Ovary (tissue), 3 donors: ENCODE data around the gene SUGCT.

Experiments
- CTCF ChIP-seq, 3 donors: fragments of 450-650 bp in 2 of 3; fragments of 200-600 bp in 1 of 3; IDR thresholded peaks; one replicate each; pipeline versions ENCODE4 v1.5.1 to v1.8.0; 2016 to 2022; ENCODE audit warnings: antibody characterized with exemption in 3 of 3, mild to moderate bottlenecking in 1 of 3
- EP300 ChIP-seq: sonication (generic); formaldehyde crosslinking; IDR thresholded peaks from one replicate; pipeline ENCODE4 v1.6.1; 2017; ENCODE audit warnings: antibody characterized with exemption
- POLR2A ChIP-seq: fragments of 450-650 bp; IDR thresholded peaks from one replicate; pipeline ENCODE4 v1.6.1; 2017; ENCODE audit warnings: antibody characterized with exemption, mild to moderate bottlenecking, moderate library complexity
- donor health status: DM: no; HTN: no; CAD: no.

GRCh38 chr7:40876601-40877000 lies 741.8 kb downstream of the SUGCT start:
- no peak for TF ChIP-seq CTCF (IDR thresholded peaks at IDR 0.05)
- TF ChIP-seq POLR2A = no peak
- no peak for TF ChIP-seq EP300
